C4-2B (cell line): Measurements from ENCODE around the gene CYLD.

Experiments
- CTCF ChIP-seq: fragments of 450-650 bp; conservative IDR thresholded peaks from 2 replicates; pipeline ENCODE4 v1.5.1; 2017; ENCODE audit warnings: mild to moderate bottlenecking
- ZFX ChIP-seq: fragments of 450-650 bp; IDR thresholded peaks from 2 replicates; pipeline ENCODE4 v1.6.1; 2017

- no peak for TF ChIP-seq CTCF
- no peak for TF ChIP-seq ZFX
Measured at GRCh38 chr16:50819706-50820105, 77.8 kb downstream of the CYLD start.
